GM23338 (cell line): ENCODE results near the gene SERPINB2. TPM values are rescaled to one million over a fixed set of nuclear protein-coding genes. Genes with fewer than 3 reads are reported as not detected.

ENCODE experiments used
- ATAC-seq: fragments of 200-7000 bp; cut with Tn5 transposase; 3 replicates; pipeline ENCODE4 v1.9.1; 2020
- DNase-seq: peaks from one replicate; pipeline ENCODE4 v3.0.0-alpha.2; 2015; ENCODE audit warnings: low spot score
- H2AFZ ChIP-seq: fragments of 200-600 bp; sonication (generic); 2 replicates; pipeline ENCODE4 v1.8.0; 2016; ENCODE audit warnings: antibody characterized with exemption, mild to moderate bottlenecking, moderate library complexity
- H3F3A ChIP-seq: fragments of 200-600 bp; sonication (generic); replicated peaks from 2 replicates; pipeline ENCODE4 v1.8.0; 2017; ENCODE audit warnings: antibody characterized with exemption, mixed run types, low read depth
- H3K27ac ChIP-seq: fragments of 200-600 bp; sonication (generic); 2 replicates; pipeline ENCODE4 v1.6.1; 2016; ENCODE audit warnings: low read depth
- H3K27me3 ChIP-seq: fragments of 200-600 bp; sonication (generic); 2 replicates; pipeline ENCODE4 v1.8.0; 2016; ENCODE audit warnings: mild to moderate bottlenecking, mixed run types, moderate library complexity; ENCODE audit not compliant: insufficient read depth
- H3K36me3 ChIP-seq: fragments of 200-600 bp; sonication (generic); 2 replicates; pipeline ENCODE4 v1.8.0; 2016; ENCODE audit warnings: mild to moderate bottlenecking; ENCODE audit not compliant: insufficient read depth
- H3K4me1 ChIP-seq: fragments of 200-600 bp; sonication (generic); 2 replicates; pipeline ENCODE4 v1.8.0; 2016; ENCODE audit warnings: mild to moderate bottlenecking, moderate library complexity; ENCODE audit not compliant: insufficient read depth
- H3K4me2 ChIP-seq: fragments of 200-600 bp; sonication (generic); 2 replicates; pipeline ENCODE4 v1.7.1; 2017; ENCODE audit warnings: mixed run types
- H3K4me3 ChIP-seq: fragments of 200-600 bp; sonication (generic); 2 replicates; pipeline ENCODE4 v1.6.1; 2016; ENCODE audit warnings: mixed run types
- H3K79me2 ChIP-seq: fragments of 200-600 bp; sonication (generic); replicated peaks from 2 replicates; pipeline ENCODE4 v1.8.0; 2017; ENCODE audit warnings: mild to moderate bottlenecking; ENCODE audit not compliant: insufficient read depth
- H3K9me2 ChIP-seq: fragments of 200-600 bp; sonication (generic); 2 replicates; pipeline ENCODE4 v1.8.0; 2017; ENCODE audit not compliant: insufficient read depth
- H4K20me1 ChIP-seq: fragments of 200-600 bp; sonication (generic); replicated peaks from 2 replicates; pipeline ENCODE4 v1.8.0; 2017; ENCODE audit warnings: mild to moderate bottlenecking; ENCODE audit not compliant: insufficient read depth
- H3K27ac Mint-ChIP-seq: 2 replicates; pipeline ENCODE4 v1.8.0; 2020; ENCODE audit warnings: inconsistent platforms, mild to moderate bottlenecking, moderate library complexity, mixed read lengths
- H3K27me3 Mint-ChIP-seq: 3 replicates; pipeline ENCODE4 v1.8.0; 2022; ENCODE audit warnings: low read depth, mild to moderate bottlenecking, moderate library complexity, mixed read lengths, inconsistent platforms; ENCODE audit not compliant: insufficient read depth, poor library complexity
- H3K36me3 Mint-ChIP-seq: 3 replicates; pipeline ENCODE4 v1.8.0; 2021; ENCODE audit warnings: low read depth, mild to moderate bottlenecking, inconsistent platforms, moderate library complexity, mixed read lengths
- H3K4me1 Mint-ChIP-seq: 3 replicates; pipeline ENCODE4 v1.8.0; 2020; ENCODE audit warnings: mild to moderate bottlenecking, inconsistent platforms, mixed read lengths
- H3K4me3 Mint-ChIP-seq: 3 replicates; pipeline ENCODE4 v1.8.0; 2021; ENCODE audit warnings: moderate library complexity, mild to moderate bottlenecking, inconsistent platforms, mixed read lengths
- H3K9me3 Mint-ChIP-seq: 3 replicates; pipeline ENCODE4 v1.8.0; 2020; ENCODE audit warnings: moderate library complexity, mild to moderate bottlenecking, inconsistent platforms, mixed read lengths
- CREB1 ChIP-seq: fragments of 250-450 bp; sonication (Bioruptor Pico); IDR thresholded peaks from 2 replicates; pipeline ENCODE4 v1.5.0; 2020; ENCODE audit warnings: low read depth, mild to moderate bottlenecking, moderate library complexity
- CTCF ChIP-seq, 2 experiments: fragments of 200-600 bp in 1 of 2; sonication (generic) in 1 of 2; conservative IDR thresholded peaks; 2 replicates each; pipeline versions ENCODE4 v1.5.1 to v1.6.1; 2016 to 2017; ENCODE audit warnings: antibody characterized with exemption in 2 of 2, low read depth in 2 of 2, mild to moderate bottlenecking in 2 of 2, moderate library complexity in 1 of 2
- ETS1 ChIP-seq: IDR thresholded peaks from 2 replicates; pipeline ENCODE4 v1.6.1; 2016; ENCODE audit warnings: antibody characterized with exemption
- JUNB ChIP-seq: IDR thresholded peaks from one replicate; pipeline ENCODE4 v1.6.1; 2016; ENCODE audit warnings: antibody characterized with exemption; ENCODE audit not compliant: unreplicated experiment
- NANOG ChIP-seq: IDR thresholded peaks from 2 replicates; pipeline ENCODE4 v1.6.1; 2016; ENCODE audit warnings: antibody characterized with exemption, borderline replicate concordance
- STAT1 ChIP-seq: IDR thresholded peaks from one replicate; pipeline ENCODE4 v1.6.1; 2016; ENCODE audit warnings: antibody characterized with exemption; ENCODE audit not compliant: unreplicated experiment
- ZNF114 ChIP-seq: fragments of 250-450 bp; sonication (Bioruptor Pico); IDR thresholded peaks from 2 replicates; pipeline ENCODE4 v1.5.0; 2020; ENCODE audit warnings: mild to moderate bottlenecking, moderate library complexity
- ZNF331 ChIP-seq: fragments of 250-450 bp; sonication (Bioruptor Pico); IDR thresholded peaks from 2 replicates; pipeline ENCODE4 v1.5.0; 2020; ENCODE audit warnings: low read depth, mild to moderate bottlenecking, moderate library complexity
- ZNF462 ChIP-seq: fragments of 250-450 bp; sonication (Bioruptor Pico); IDR thresholded peaks from 2 replicates; pipeline ENCODE4 v1.5.0; 2020; ENCODE audit warnings: mild to moderate bottlenecking, moderate library complexity
- polyA plus RNA-seq: library from polyadenylated mRNA; unstranded; fragments of >200 nt; fragmentation: Nextera tagmentation; extraction: Ambion mirVana; gene quantifications from 2 replicates; pipeline ENCODE4 v1.2.1, GENCODE V29; 2016
- total RNA-seq: library from RNA; depleted of rRNA; stranded (reverse); fragments of >200 nt; shearing (Covaris generic); gene quantifications from 2 replicates; pipeline ENCODE4 v1.2.3, GENCODE V29; 2014

The SERPINB2 gene
- total and polyA plus RNA-seq, 2 experiments from 2014 or later, result not detected

GRCh38 chr18:63897072-63897471, 9.6 kb downstream of the SERPINB2 start:
- Histone ChIP-seq H3K4me2 (no peak overlapping the region), H3K9me2 (no peaks in the 10 kb centered on the region), H3F3A (no peaks in the 10 kb centered on the region), H3K4me3 (no peak overlapping the region), H3K27me3 (no peaks in the 10 kb centered on the region), H3K4me1 (no peaks in the 10 kb centered on the region), H3K79me2 (no peaks in the 10 kb centered on the region), H4K20me1 (no peaks in the 10 kb centered on the region), H3K27ac (no peak overlapping the region), H2AFZ (no peak overlapping the region), H3K36me3 (no peaks in the 10 kb centered on the region)
- TF ChIP-seq ETS1, result no peak
- TF ChIP-seq NANOG, result no peak
- TF ChIP-seq CREB1, result no peak
- no peak for TF ChIP-seq JUNB
- TF ChIP-seq ZNF114 (CRISPR knock-in tag), result no peak
- TF ChIP-seq ZNF331 (CRISPR knock-in tag), result no peak
- no peak for TF ChIP-seq CTCF (conservative IDR thresholded peaks at IDR 0.05; ENCODE audit: low read depth in 2 of 2)
- Mint-ChIP-seq H3K4me1 (peaks cover 6% of the 10 kb centered on the region), H3K4me3 (no peak overlapping the region), H3K27me3 (no peaks in the 10 kb centered on the region), H3K9me3 (no peaks in the 10 kb centered on the region), H3K27ac (no peak overlapping the region), H3K36me3 (no peaks in the 10 kb centered on the region)
- ATAC-seq (no peak), DNase-seq (no peak)

- Histone ChIP-seq H3K9me2 (0 out of 2 replicates have a peak, but pooled peaks cover 3% of the 10 kb centered on the region), H3K4me3 (no peak overlapping the region), H3K27ac (no peak overlapping the region), H4K20me1 (no peaks in the 10 kb centered on the region), H3K27me3 (no peaks in the 10 kb centered on the region), H3K36me3 (no peaks in the 10 kb centered on the region), H3K4me1 (no peaks in the 10 kb centered on the region), H3K4me2 (no peak overlapping the region), H3F3A (no peaks in the 10 kb centered on the region), H3K79me2 (no peaks in the 10 kb centered on the region), H2AFZ (no peak overlapping the region)
- no peaks in the 10 kb centered on the region for H3K27me3 Mint-ChIP-seq
- peaks cover 6% of the 10 kb centered on the region for H3K4me1 Mint-ChIP-seq
- ATAC-seq (no peak), DNase-seq (no peak)
- H3K27ac Mint-ChIP-seq, result no peak overlapping the region
- no peaks in the 10 kb centered on the region for H3K9me3 Mint-ChIP-seq
- TF ChIP-seq STAT1 (no peak), ZNF462 (CRISPR knock-in tag) (no peak), NANOG (no peak), ETS1 (no peak), JUNB (no peak)
- H3K4me3 Mint-ChIP-seq, result no peak overlapping the region
- no peaks in the 10 kb centered on the region for H3K36me3 Mint-ChIP-seq
Measured at GRCh38 chr18:63899206-63899605, 11.7 kb downstream of the SERPINB2 start.
